HFF-Myc (cell line): ENCODE data around the gene ELF4.

ENCODE experiments used
- DNase-seq: peaks from one replicate; pipeline ENCODE4 v3.0.0-alpha.2; 2011; ENCODE audit warnings: low read depth; ENCODE audit errors: extremely low read depth
- H3K4me3 ChIP-seq: replicated peaks from 2 replicates; pipeline ENCODE4 v1.5.1; 2011; ENCODE audit warnings: low read depth, mild to moderate bottlenecking, control low read depth, low read length
- CTCF ChIP-seq: IDR thresholded peaks from 2 replicates; pipeline ENCODE4 v1.5.1; 2012; ENCODE audit warnings: mild to moderate bottlenecking, low read depth, low read length, control low read depth; ENCODE audit errors: missing control alignments

Gene ELF4

GRCh38 chrX:130094696-130095095, 15.6 kb downstream of the ELF4 start:
- no peak for TF ChIP-seq CTCF
- DNase-seq: no peak
- no peak overlapping the region for H3K4me3 ChIP-seq

GRCh38 chrX:130093271-130093670, 17.0 kb downstream of the ELF4 start:
- no peak overlapping the region for H3K4me3 ChIP-seq
- TF ChIP-seq CTCF: no peak
- no peak for DNase-seq

- TF ChIP-seq CTCF: no peak
Measured at GRCh38 chrX:130091980-130092522, 18.2 kb downstream of the ELF4 start.

GRCh38 chrX:130090364-130090763, 19.9 kb downstream of the ELF4 start:
- no peak for TF ChIP-seq CTCF
- no peak for DNase-seq
- H3K4me3 ChIP-seq: no peak overlapping the region

More at GRCh38 chrX:130091980-130092522, 18.2 kb downstream of the ELF4 start:
- DNase-seq: no peak
- no peak overlapping the region for H3K4me3 ChIP-seq

- no peak for DNase-seq
- no peak overlapping the region for H3K4me3 ChIP-seq
- no peak for TF ChIP-seq CTCF
Measured at GRCh38 chrX:130086447-130087206, 23.7 kb downstream of the ELF4 start.

- H3K4me3 ChIP-seq: no peak overlapping the region
- no peak for TF ChIP-seq CTCF
- no peak for DNase-seq
Measured at GRCh38 chrX:130085551-130086446, 24.5 kb downstream of the ELF4 start.
